Trophoblast cell (in vitro differentiated cells and primary cell): ENCODE measurements around the gene COBLL1.

ENCODE experiments used
- DNase-seq, 2 donors: peaks; one replicate each; pipeline ENCODE4 v3.0.0-alpha.2; 2016
- H2AFZ ChIP-seq: 2 replicates; pipeline ENCODE4 v1.6.1; 2013; ENCODE audit warnings: low read length, moderate library complexity, mild to moderate bottlenecking; ENCODE audit not compliant: insufficient read depth, poor library complexity
- H2AK5ac ChIP-seq: 2 replicates; pipeline ENCODE4 v1.6.1; 2013; ENCODE audit warnings: mild to moderate bottlenecking, low read length
- H2BK120ac ChIP-seq: 2 replicates; pipeline ENCODE4 v1.6.1; 2013; ENCODE audit warnings: low read length, mild to moderate bottlenecking, moderate library complexity; ENCODE audit not compliant: insufficient read depth, poor library complexity
- H2BK12ac ChIP-seq: 2 replicates; pipeline ENCODE4 v1.6.1; 2013; ENCODE audit warnings: mild to moderate bottlenecking, low read length, moderate library complexity
- H2BK5ac ChIP-seq: 2 replicates; pipeline ENCODE4 v1.6.1; 2013; ENCODE audit warnings: low read length, low read depth, moderate library complexity, mild to moderate bottlenecking; ENCODE audit not compliant: poor library complexity
- H3K14ac ChIP-seq: 2 replicates; pipeline ENCODE4 v1.6.1; 2013; ENCODE audit warnings: mild to moderate bottlenecking, low read length
- H3K18ac ChIP-seq: 2 replicates; pipeline ENCODE4 v1.6.1; 2013; ENCODE audit warnings: mild to moderate bottlenecking, low read length
- H3K23ac ChIP-seq: 2 replicates; pipeline ENCODE4 v1.6.1; 2013; ENCODE audit warnings: low read length
- H3K27ac ChIP-seq: 2 replicates; pipeline ENCODE4 v1.5.1; 2013; ENCODE audit warnings: low read depth, mild to moderate bottlenecking, inconsistent platforms, low read length, moderate library complexity
- H3K27me3 ChIP-seq: 2 replicates; pipeline ENCODE4 v1.6.1; 2013; ENCODE audit warnings: inconsistent platforms, mild to moderate bottlenecking, low read length, moderate library complexity; ENCODE audit not compliant: insufficient read depth
- H3K36me3 ChIP-seq, 2 experiments: 1 replicate in 1 of 2; 2 replicates in 1 of 2; pipeline ENCODE4 v1.6.1; 2013; ENCODE audit warnings: low read length in 2 of 2, mild to moderate bottlenecking in 2 of 2, moderate library complexity in 1 of 2; ENCODE audit not compliant: insufficient read depth in 2 of 2, control insufficient read depth in 1 of 2
- H3K4ac ChIP-seq: 2 replicates; pipeline ENCODE4 v1.6.1; 2013; ENCODE audit warnings: low read depth, mild to moderate bottlenecking, low read length, moderate library complexity
- H3K4me1 ChIP-seq, 2 experiments: 1 replicate in 1 of 2; 2 replicates in 1 of 2; pipeline ENCODE4 v1.6.1; 2013; ENCODE audit warnings: low read length in 2 of 2, mild to moderate bottlenecking in 2 of 2, moderate library complexity in 1 of 2; ENCODE audit not compliant: insufficient read depth in 2 of 2, control insufficient read depth in 1 of 2
- H3K4me2 ChIP-seq: 2 replicates; pipeline ENCODE4 v1.6.1; 2013; ENCODE audit warnings: inconsistent platforms, mild to moderate bottlenecking, low read length, moderate library complexity
- H3K4me3 ChIP-seq: 2 replicates; pipeline ENCODE4 v1.5.1; 2013; ENCODE audit warnings: mild to moderate bottlenecking, low read depth, low read length, inconsistent platforms
- H3K79me1 ChIP-seq: one replicate; pipeline ENCODE4 v1.6.1; 2013; ENCODE audit warnings: low read length
- H3K79me2 ChIP-seq: 2 replicates; pipeline ENCODE4 v1.6.1; 2013; ENCODE audit warnings: low read length, mild to moderate bottlenecking; ENCODE audit not compliant: control insufficient read depth, insufficient read depth, poor library complexity
- H3K9ac ChIP-seq: 2 replicates; pipeline ENCODE4 v1.6.1; 2013; ENCODE audit warnings: mild to moderate bottlenecking, low read length
- H3K9me3 ChIP-seq: 2 replicates; pipeline ENCODE4 v1.6.1; 2013; ENCODE audit warnings: low read depth, mild to moderate bottlenecking, control low read depth, inconsistent platforms, low read length; ENCODE audit not compliant: insufficient read depth
- H4K12ac ChIP-seq: 2 replicates; pipeline ENCODE4 v1.6.1; 2013; ENCODE audit warnings: low read depth, mild to moderate bottlenecking, low read length, moderate library complexity
- H4K8ac ChIP-seq: 2 replicates; pipeline ENCODE4 v1.6.1; 2013; ENCODE audit warnings: low read depth, mild to moderate bottlenecking, low read length, moderate library complexity
- H4K91ac ChIP-seq: one replicate; pipeline ENCODE4 v1.6.1; 2013; ENCODE audit warnings: low read depth, mild to moderate bottlenecking, low read length, moderate library complexity
- WGBS: extraction: QIAGEN DNeasy Blood & Tissue Kit; methylation state at CpG from one replicate; pipeline ENCODE4 v1.1.7; 2013; ENCODE audit warnings: missing lambda C conversion rate; ENCODE audit not compliant: insufficient read length, insufficient coverage; ENCODE audit errors: extremely low coverage; 5-methylcytosine and 5-hydroxymethylcytosine counted together

The COBLL1 gene

GRCh38 chr2:164721430-164721829, 120.2 kb downstream of the COBLL1 start:
- Histone ChIP-seq H3K9me3 (no peaks in the 10 kb centered on the region), H4K8ac (no peak overlapping the region), H4K91ac (no peak overlapping the region), H2BK5ac (no peak overlapping the region), H3K4ac (no peak overlapping the region), H3K4me2 (no peak overlapping the region), H4K12ac (no peak overlapping the region), H3K27ac (no peak overlapping the region), H3K14ac (no peak overlapping the region), H3K27me3 (no peaks in the 10 kb centered on the region), H2AFZ (no peak overlapping the region), H2BK12ac (no peak overlapping the region), H2BK120ac (no peak overlapping the region), H3K79me2 (no peaks in the 10 kb centered on the region), H3K9ac (no peak overlapping the region), H3K23ac (no peak overlapping the region), H3K4me3 (no peak overlapping the region), H3K4me1 (peaks cover 2 to 5% of the 10 kb centered on the region in 2 experiments), H3K18ac (no peak overlapping the region), H3K36me3 (peaks cover 0 to 4% of the 10 kb centered on the region in 2 experiments), H3K79me1 (peaks cover 8% of the 10 kb centered on the region), H2AK5ac (no peak overlapping the region)
- no peak for DNase-seq
- whole genome bisulfite sequencing: no CpG with 5 or more reads among the region's 1 CpG

- Histone ChIP-seq H2BK12ac (no peak overlapping the region), H3K4me3 (no peak overlapping the region), H2AFZ (no peak overlapping the region), H3K9ac (no peak overlapping the region), H3K79me2 (no peaks in the 10 kb centered on the region), H4K12ac (no peak overlapping the region), H3K79me1 (peaks cover 8% of the 10 kb centered on the region), H4K91ac (no peak overlapping the region), H4K8ac (no peak overlapping the region), H3K9me3 (no peaks in the 10 kb centered on the region), H2BK5ac (peak overlapping the region; percentile 86), H3K18ac (no peak overlapping the region), H3K4ac (no peak overlapping the region), H2AK5ac (no peak overlapping the region), H2BK120ac (no peak overlapping the region), H3K4me2 (no peak overlapping the region), H3K27me3 (no peaks in the 10 kb centered on the region), H3K23ac (no peak overlapping the region), H3K14ac (no peak overlapping the region), H3K4me1 (peaks cover 2 to 5% of the 10 kb centered on the region in 2 experiments), H3K36me3 (peaks cover 0 to 4% of the 10 kb centered on the region in 2 experiments), H3K27ac (peak overlapping the region; percentile 90)
- no peak for DNase-seq
- no CpG with 5 or more reads among the region's 3 CpGs for WGBS
Measured at GRCh38 chr2:164719996-164720941, 121.4 kb downstream of the COBLL1 start.

GRCh38 chr2:164717000-164717803, 124.4 kb downstream of the COBLL1 start:
- no peaks in the 10 kb centered on the region for H3K9me3 ChIP-seq
- H3K27me3 ChIP-seq: no peaks in the 10 kb centered on the region
- H3K4me1 ChIP-seq: peaks cover 2 to 5% of the 10 kb centered on the region in 2 experiments
- H3K14ac ChIP-seq: no peak overlapping the region
- no CpG with 5 or more reads among the region's 6 CpGs for WGBS
- H4K12ac ChIP-seq: no peak overlapping the region
- H4K91ac ChIP-seq: peak overlapping the region; percentile 14
- H2BK5ac ChIP-seq: no peak overlapping the region
- no peak overlapping the region for H3K9ac ChIP-seq
- H3K79me2 ChIP-seq: no peaks in the 10 kb centered on the region
- H3K27ac ChIP-seq: no peak overlapping the region
- H2BK12ac ChIP-seq: peak overlapping the region; percentile 64
- H3K23ac ChIP-seq: no peak overlapping the region
- H3K18ac ChIP-seq: no peak overlapping the region
- H3K4me3 ChIP-seq: no peak overlapping the region
- H2AK5ac ChIP-seq: no peak overlapping the region
- no peak overlapping the region for H4K8ac ChIP-seq
- H3K4me2 ChIP-seq: no peak overlapping the region
- peaks cover 7% of the 10 kb centered on the region for H3K79me1 ChIP-seq
- H3K4ac ChIP-seq: no peak overlapping the region
- DNase-seq: peak in 1 of 2 donors; percentile 58
- no peak overlapping the region for H2BK120ac ChIP-seq
- peaks cover 0 to 4% of the 10 kb centered on the region in 2 experiments for H3K36me3 ChIP-seq
- H2AFZ ChIP-seq: no peak overlapping the region

GRCh38 chr2:164714471-164714870, 127.2 kb downstream of the COBLL1 start:
- WGBS: no CpG with 5 or more reads among the region's 1 CpG
- H3K4me1 ChIP-seq: peaks cover 0 to 3% of the 10 kb centered on the region in 2 experiments

More at GRCh38 chr2:164714471-164714870, 127.2 kb downstream of the COBLL1 start:
- H3K79me1 ChIP-seq: peaks cover 3% of the 10 kb centered on the region
- H3K9ac ChIP-seq: no peak overlapping the region
- H4K12ac ChIP-seq: no peak overlapping the region
- H3K36me3 ChIP-seq: peaks cover 0 to 2% of the 10 kb centered on the region in 2 experiments
- H3K9me3 ChIP-seq: no peaks in the 10 kb centered on the region
- H3K18ac ChIP-seq: no peak overlapping the region
- no peak overlapping the region for H3K27ac ChIP-seq
- H2BK5ac ChIP-seq: no peak overlapping the region
- H3K4me2 ChIP-seq: no peak overlapping the region
- no peak overlapping the region for H4K8ac ChIP-seq
- no peak overlapping the region for H2AK5ac ChIP-seq
- H4K91ac ChIP-seq: no peak overlapping the region
- no peak for DNase-seq
- H3K14ac ChIP-seq: no peak overlapping the region
- no peaks in the 10 kb centered on the region for H3K27me3 ChIP-seq
- H3K23ac ChIP-seq: no peak overlapping the region
- no peak overlapping the region for H2BK12ac ChIP-seq
- H3K4me3 ChIP-seq: no peak overlapping the region
- no peak overlapping the region for H2AFZ ChIP-seq
- no peaks in the 10 kb centered on the region for H3K79me2 ChIP-seq
- H2BK120ac ChIP-seq: no peak overlapping the region
- no peak overlapping the region for H3K4ac ChIP-seq
